HepG2 (cell line): Measurements from ENCODE around the gene ZNF217. TPM values are rescaled to one million over a fixed set of nuclear protein-coding genes. Genes with fewer than 3 reads are reported as not detected.
A peak's percentile ranks its signal among the peaks of the same experiment; 100 is the strongest.

ENCODE experiments used
- BCL6 ChIP-seq: IDR thresholded peaks from 2 replicates; pipeline ENCODE4 v1.6.1; 2016; ENCODE audit warnings: missing genetic modification reagents, missing compliant biosample characterization
- GABPB1 ChIP-seq: IDR thresholded peaks from 2 replicates; pipeline ENCODE4 v1.6.1; 2016; ENCODE audit warnings: mild to moderate bottlenecking, missing genetic modification reagents, moderate library complexity, missing compliant biosample characterization
- NCOA5 ChIP-seq: sonication (generic); formaldehyde crosslinking; IDR thresholded peaks from 2 replicates; pipeline ENCODE4 v1.4.0; 2020; ENCODE audit warnings: missing genetic modification reagents
- NRL ChIP-seq: sonication (generic); formaldehyde crosslinking; IDR thresholded peaks from 2 replicates; pipeline ENCODE4 v1.5.0; 2020; ENCODE audit warnings: missing genetic modification reagents, mild to moderate bottlenecking, moderate library complexity, borderline replicate concordance
- PHF5A ChIP-seq: IDR thresholded peaks from one replicate; pipeline ENCODE4 v1.6.1; 2018; ENCODE audit warnings: low read depth, missing genetic modification reagents; ENCODE audit not compliant: unreplicated experiment
- RAD51 ChIP-seq: fragments of 450-650 bp; IDR thresholded peaks from 2 replicates; pipeline ENCODE4 v1.6.1; 2016; ENCODE audit warnings: borderline replicate concordance
- SCMH1 ChIP-seq: sonication (generic); formaldehyde crosslinking; IDR thresholded peaks from 2 replicates; pipeline ENCODE4 v1.9.0; 2021; ENCODE audit warnings: missing genetic modification reagents, mild to moderate bottlenecking, borderline replicate concordance
- STAT6 ChIP-seq: sonication (generic); formaldehyde crosslinking; IDR thresholded peaks from 2 replicates; pipeline ENCODE4 v1.4.0; 2020; ENCODE audit warnings: missing genetic modification reagents, mild to moderate bottlenecking, borderline replicate concordance
- TERF1 ChIP-seq: sonication (generic); formaldehyde crosslinking; IDR thresholded peaks from 2 replicates; pipeline ENCODE4 v1.8.0; 2022; ENCODE audit warnings: mild to moderate bottlenecking, missing genetic modification reagents, moderate library complexity
- TFE3 ChIP-seq: IDR thresholded peaks from 2 replicates; pipeline ENCODE4 v1.6.1; 2016
- TGIF2 ChIP-seq: IDR thresholded peaks from 2 replicates; pipeline ENCODE4 v1.6.1; 2016; ENCODE audit warnings: control low read depth, missing compliant biosample characterization
- YY1 ChIP-seq: IDR thresholded peaks from 2 replicates; pipeline ENCODE4 v1.6.1; 2011; ENCODE audit warnings: low read length, low read depth, moderate library complexity, mild to moderate bottlenecking; ENCODE audit not compliant: insufficient read depth, insufficient replicate concordance
- ZNF253 ChIP-seq: sonication (generic); formaldehyde crosslinking; IDR thresholded peaks from 2 replicates; pipeline ENCODE4 v1.8.0; 2022; ENCODE audit warnings: mild to moderate bottlenecking, missing genetic modification reagents, borderline replicate concordance
- ZNF292 ChIP-seq: sonication (generic); formaldehyde crosslinking; IDR thresholded peaks from 2 replicates; pipeline ENCODE4 v1.8.1; 2022; ENCODE audit warnings: mild to moderate bottlenecking, low read depth, missing genetic modification reagents, borderline replicate concordance
- ZSCAN21 ChIP-seq: sonication (generic); formaldehyde crosslinking; IDR thresholded peaks from 2 replicates; pipeline ENCODE4 v1.8.0; 2022; ENCODE audit warnings: mild to moderate bottlenecking, missing genetic modification reagents, moderate library complexity, borderline replicate concordance
- polyA plus RNA-seq, 8 experiments: library from polyadenylated mRNA; depleted of rRNA in 3 of 8; stranded (reverse) in 7 of 8; unstranded in 1 of 8; fragments of >200 nt; fragmentation: Illumina TruSeq in 4 of 8; extraction: Trizol in 4 of 8; gene quantifications; 2 replicates each; pipeline versions ENCODE4 v1.2.1 to v1.2.3, GENCODE V29; 2011 to 2016; ENCODE audit warnings: low read depth in 4 of 8, missing spikeins in 1 of 8, mixed read lengths in 1 of 8; ENCODE audit not compliant: insufficient read depth in 1 of 8
- total RNA-seq, 5 experiments: library from RNA; depleted of rRNA; stranded (reverse); fragments of >200 nt; fragmentation: Illumina TruSeq; extraction: Trizol; gene quantifications; 2 replicates each; pipeline ENCODE4 v1.2.3, GENCODE V29; 2016; ENCODE audit warnings: low read depth in 1 of 5
- TF ChIP-seq, protein P1 (sequence below): sonication (generic); formaldehyde crosslinking; IDR thresholded peaks from 2 replicates; pipeline ENCODE4 v1.9.0; 2021; ENCODE audit warnings: missing genetic modification reagents, borderline replicate concordance

The ZNF217 gene
- total and polyA plus RNA-seq, 2 of the 13 experiments (the other 11 are each of a cell fraction or from before 2014, with no cell fraction given) = 22.3 to 29.8 TPM

- TF ChIP-seq STAT6 (CRISPR knock-in tag) = no peak; the same call in 1 of the 2 replicates
- TF ChIP-seq TERF1 (CRISPR knock-in tag) = no peak
- TF ChIP-seq BCL6 (CRISPR knock-in tag) = peak; percentile 96
- TF ChIP-seq ZSCAN21 (CRISPR knock-in tag) = peak; percentile 96
- TF ChIP-seq RAD51 = no peak
- no peak for TF ChIP-seq YY1
- peak; percentile 74 for TF ChIP-seq TFE3 (CRISPR knock-in tag)
- TF ChIP-seq NRL (CRISPR knock-in tag) = no peak
- peak; percentile 88 for TF ChIP-seq ZNF253 (CRISPR knock-in tag)
- peak; percentile 95; the same call in 1 of the 2 replicates for TF ChIP-seq ZNF292 (CRISPR knock-in tag)
- TF ChIP-seq, protein P1, sequence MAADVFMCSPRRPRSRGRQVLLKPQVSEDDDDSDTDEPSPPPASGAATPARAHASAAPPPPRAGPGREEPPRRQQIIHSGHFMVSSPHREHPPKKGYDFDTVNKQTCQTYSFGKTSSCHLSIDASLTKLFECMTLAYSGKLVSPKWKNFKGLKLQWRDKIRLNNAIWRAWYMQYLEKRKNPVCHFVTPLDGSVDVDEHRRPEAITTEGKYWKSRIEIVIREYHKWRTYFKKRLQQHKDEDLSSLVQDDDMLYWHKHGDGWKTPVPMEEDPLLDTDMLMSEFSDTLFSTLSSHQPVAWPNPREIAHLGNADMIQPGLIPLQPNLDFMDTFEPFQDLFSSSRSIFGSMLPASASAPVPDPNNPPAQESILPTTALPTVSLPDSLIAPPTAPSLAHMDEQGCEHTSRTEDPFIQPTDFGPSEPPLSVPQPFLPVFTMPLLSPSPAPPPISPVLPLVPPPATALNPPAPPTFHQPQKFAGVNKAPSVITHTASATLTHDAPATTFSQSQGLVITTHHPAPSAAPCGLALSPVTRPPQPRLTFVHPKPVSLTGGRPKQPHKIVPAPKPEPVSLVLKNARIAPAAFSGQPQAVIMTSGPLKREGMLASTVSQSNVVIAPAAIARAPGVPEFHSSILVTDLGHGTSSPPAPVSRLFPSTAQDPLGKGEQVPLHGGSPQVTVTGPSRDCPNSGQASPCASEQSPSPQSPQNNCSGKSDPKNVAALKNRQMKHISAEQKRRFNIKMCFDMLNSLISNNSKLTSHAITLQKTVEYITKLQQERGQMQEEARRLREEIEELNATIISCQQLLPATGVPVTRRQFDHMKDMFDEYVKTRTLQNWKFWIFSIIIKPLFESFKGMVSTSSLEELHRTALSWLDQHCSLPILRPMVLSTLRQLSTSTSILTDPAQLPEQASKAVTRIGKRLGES = peak; percentile 3; the same call in 1 of the 2 replicates
- no peak for TF ChIP-seq SCMH1 (CRISPR knock-in tag)
- peak; percentile 88 for TF ChIP-seq TGIF2 (CRISPR knock-in tag)
- TF ChIP-seq GABPB1 = peak; percentile 46
- TF ChIP-seq PHF5A (CRISPR knock-in tag) = peak; percentile 97
- no peak for TF ChIP-seq NCOA5 (CRISPR knock-in tag)
Observed at GRCh38 chr20:53579581-53580375, 13.9 kb downstream of the ZNF217 start (continued).
